Mesenchymal stem cell (in vitro differentiated cells and primary cell): ENCODE results near the gene RAB24.
A peak's percentile ranks its signal among the peaks of the same experiment; 100 is the strongest.

Experiments
- DNase-seq: peaks from one replicate; pipeline ENCODE4 v3.0.0-alpha.2; 2013
- H2AFZ ChIP-seq: one replicate; pipeline ENCODE4 v1.6.1; 2013; ENCODE audit warnings: low read depth, mild to moderate bottlenecking, control low read depth, inconsistent platforms, low read length, moderate library complexity
- H2AK5ac ChIP-seq: 2 replicates; pipeline ENCODE4 v1.6.1; 2013; ENCODE audit warnings: low read length, moderate library complexity, mild to moderate bottlenecking, inconsistent platforms; ENCODE audit not compliant: severe bottlenecking
- H2BK120ac ChIP-seq: one replicate; pipeline ENCODE4 v1.6.1; 2013; ENCODE audit warnings: low read depth, mild to moderate bottlenecking, inconsistent platforms, low read length, moderate library complexity
- H2BK12ac ChIP-seq, 2 experiments: one replicate each; pipeline ENCODE4 v1.6.1; 2013; ENCODE audit warnings: inconsistent platforms in 2 of 2, low read length in 2 of 2, mild to moderate bottlenecking in 2 of 2, moderate library complexity in 2 of 2, control low read depth in 1 of 2
- H2BK15ac ChIP-seq: one replicate; pipeline ENCODE4 v1.6.1; 2013; ENCODE audit warnings: mild to moderate bottlenecking, low read depth, inconsistent platforms; ENCODE audit not compliant: poor library complexity, severe bottlenecking
- H2BK5ac ChIP-seq: 2 replicates; pipeline ENCODE4 v1.6.1; 2013; ENCODE audit warnings: low read depth, mild to moderate bottlenecking, low read length, control low read depth, inconsistent platforms; ENCODE audit not compliant: poor library complexity, severe bottlenecking
- H3K14ac ChIP-seq, 2 experiments: one replicate each; pipeline ENCODE4 v1.6.1; 2013; ENCODE audit warnings: inconsistent platforms in 2 of 2, low read length in 2 of 2, control low read depth in 1 of 2, mild to moderate bottlenecking in 1 of 2, moderate library complexity in 1 of 2
- H3K18ac ChIP-seq, 2 experiments: one replicate each; pipeline ENCODE4 v1.6.1; 2013; ENCODE audit warnings: inconsistent platforms in 2 of 2, low read length in 2 of 2, control low read depth in 1 of 2, low read depth in 1 of 2, mild to moderate bottlenecking in 1 of 2
- H3K23ac ChIP-seq, 2 experiments: one replicate each; pipeline ENCODE4 v1.6.1; 2013; ENCODE audit warnings: inconsistent platforms in 2 of 2, low read length in 2 of 2, mild to moderate bottlenecking in 2 of 2, moderate library complexity in 2 of 2, control low read depth in 1 of 2
- H3K27ac ChIP-seq: 2 replicates; pipeline ENCODE4 v1.5.1; 2013; ENCODE audit warnings: mild to moderate bottlenecking, moderate library complexity, low read length, control low read depth, inconsistent platforms; ENCODE audit not compliant: poor library complexity, severe bottlenecking
- H3K27me3 ChIP-seq, 2 experiments: 2 replicates each; pipeline versions ENCODE4 v1.6.1 to v1.7.0; 2013; ENCODE audit warnings: low read length in 2 of 2, mild to moderate bottlenecking in 2 of 2, moderate library complexity in 2 of 2, control low read depth in 1 of 2, inconsistent platforms in 1 of 2; ENCODE audit not compliant: control insufficient read depth in 1 of 2, insufficient read depth in 1 of 2
- H3K36me3 ChIP-seq, 2 experiments: 2 replicates each; pipeline versions ENCODE4 v1.6.1 to v1.7.0; 2013; ENCODE audit warnings: low read length in 2 of 2, control low read depth in 1 of 2, inconsistent platforms in 1 of 2, low read depth in 1 of 2, mild to moderate bottlenecking in 1 of 2; ENCODE audit not compliant: insufficient read depth in 2 of 2, control insufficient read depth in 1 of 2
- H3K4ac ChIP-seq, 2 experiments: one replicate each; pipeline ENCODE4 v1.6.1; 2013; ENCODE audit warnings: inconsistent platforms in 2 of 2, low read length in 2 of 2, mild to moderate bottlenecking in 2 of 2, moderate library complexity in 2 of 2, control low read depth in 1 of 2, low read depth in 1 of 2
- H3K4me1 ChIP-seq: 2 replicates; pipeline ENCODE4 v1.6.1; 2013; ENCODE audit warnings: low read depth, low read length, control low read depth; ENCODE audit not compliant: control insufficient read depth, insufficient read depth
- H3K4me2 ChIP-seq: 2 replicates; pipeline ENCODE4 v1.6.1; 2013; ENCODE audit warnings: low read length, mild to moderate bottlenecking, inconsistent platforms; ENCODE audit not compliant: poor library complexity, severe bottlenecking
- H3K4me3 ChIP-seq, 2 experiments: 2 replicates each; pipeline versions ENCODE4 v1.5.1 to v1.7.0; 2013; ENCODE audit warnings: low read length in 2 of 2, mild to moderate bottlenecking in 2 of 2, control low read depth in 1 of 2, low read depth in 1 of 2; ENCODE audit not compliant: insufficient read depth in 1 of 2
- H3K79me1 ChIP-seq: replicated peaks from 2 replicates; pipeline ENCODE4 v1.6.1; 2013; ENCODE audit warnings: mild to moderate bottlenecking, control low read depth, low read length, inconsistent platforms; ENCODE audit not compliant: poor library complexity, severe bottlenecking
- H3K9ac ChIP-seq: 2 replicates; pipeline ENCODE4 v1.7.0; 2013; ENCODE audit warnings: mild to moderate bottlenecking, low read length, moderate library complexity
- H3K9me3 ChIP-seq: 2 replicates; pipeline ENCODE4 v1.7.0; 2013; ENCODE audit warnings: mild to moderate bottlenecking, low read length; ENCODE audit not compliant: control insufficient read depth
- H4K8ac ChIP-seq: one replicate; pipeline ENCODE4 v1.6.1; 2013; ENCODE audit warnings: inconsistent platforms, mild to moderate bottlenecking, low read length, moderate library complexity
- H4K91ac ChIP-seq: one replicate; pipeline ENCODE4 v1.6.1; 2013; ENCODE audit warnings: mild to moderate bottlenecking, low read length, inconsistent platforms
- WGBS: methylation state at CpG from one replicate; pipeline ENCODE4 v1.1.7; 2013; ENCODE audit warnings: mixed read lengths; 5-methylcytosine and 5-hydroxymethylcytosine counted together

RAB24 gene

GRCh38 chr5:177339107-177339638 lies 35.7 kb upstream of the RAB24 start:
- no peak overlapping the region for H2BK12ac ChIP-seq
- no peak for DNase-seq
- H3K18ac ChIP-seq = no peak overlapping the region
- no peaks in the 10 kb centered on the region for H3K9me3 ChIP-seq
- no peak overlapping the region for H2BK5ac ChIP-seq
- peaks cover 2% of the 10 kb centered on the region for H3K4me1 ChIP-seq
- H2AFZ ChIP-seq = no peak overlapping the region
- no peak overlapping the region for H4K91ac ChIP-seq
- no peak overlapping the region for H2BK120ac ChIP-seq
- H3K27me3 ChIP-seq = no peaks in the 10 kb centered on the region
- no peak overlapping the region for H3K27ac ChIP-seq
- peaks cover 61 to 67% of the 10 kb centered on the region in 2 experiments for H3K36me3 ChIP-seq
- no peak overlapping the region for H3K4me3 ChIP-seq
- no peak overlapping the region for H3K9ac ChIP-seq
- no peak overlapping the region for H2BK15ac ChIP-seq
- no peak overlapping the region for H3K4ac ChIP-seq
- peak overlapping the region; percentile 38 for H4K8ac ChIP-seq
- H3K79me1 ChIP-seq = peaks cover 44% of the 10 kb centered on the region
- no peak overlapping the region for H3K4me2 ChIP-seq
- H3K14ac ChIP-seq = no peak overlapping the region
- WGBS = 82% methylated on average over 11 of the region's 11 CpGs
- H3K23ac ChIP-seq = no peak overlapping the region
- no peak overlapping the region for H2AK5ac ChIP-seq

GRCh38 chr5:177338251-177339106 lies 35.0 kb upstream of the RAB24 start:
- WGBS = 92% methylated on average over 21 of the region's 22 CpGs
- Histone ChIP-seq H2AK5ac (no peak overlapping the region), H3K23ac (no peak overlapping the region), H3K4me1 (peaks cover 2% of the 10 kb centered on the region), H3K36me3 (peaks cover 66 to 71% of the 10 kb centered on the region in 2 experiments), H3K9ac (no peak overlapping the region), H2BK15ac (no peak overlapping the region), H4K91ac (no peak overlapping the region), H2BK120ac (no peak overlapping the region), H3K4me2 (no peak overlapping the region), H3K9me3 (no peaks in the 10 kb centered on the region), H3K14ac (no peak overlapping the region), H3K4ac (no peak overlapping the region), H3K18ac (no peak overlapping the region), H4K8ac (no peak overlapping the region), H2BK5ac (no peak overlapping the region), H2AFZ (no peak overlapping the region), H3K27ac (no peak overlapping the region), H2BK12ac (no peak overlapping the region), H3K79me1 (peaks cover 46% of the 10 kb centered on the region), H3K4me3 (no peak overlapping the region), H3K27me3 (no peaks in the 10 kb centered on the region)
- no peak for DNase-seq

GRCh38 chr5:177336603-177337494 lies 33.3 kb upstream of the RAB24 start:
- no peak overlapping the region for H2AK5ac ChIP-seq

GRCh38 chr5:177336112-177336511 lies 32.6 kb upstream of the RAB24 start:
- peaks cover 73 to 83% of the 10 kb centered on the region in 2 experiments for H3K36me3 ChIP-seq
- peaks cover 2% of the 10 kb centered on the region for H3K4me1 ChIP-seq
- no peak overlapping the region for H3K4ac ChIP-seq
- peak; percentile 13 for DNase-seq
- H3K79me1 ChIP-seq = peaks cover 64% of the 10 kb centered on the region
- no peak overlapping the region for H3K9ac ChIP-seq
- no peak overlapping the region for H2BK5ac ChIP-seq
- H3K4me3 ChIP-seq = no peak overlapping the region
- H2BK15ac ChIP-seq = no peak overlapping the region
- 84% methylated on average over 12 of the region's 12 CpGs for WGBS
- H2BK12ac ChIP-seq = no peak overlapping the region
- H3K27ac ChIP-seq = no peak overlapping the region
- no peak overlapping the region for H3K14ac ChIP-seq
- no peak overlapping the region for H3K23ac ChIP-seq
- H3K9me3 ChIP-seq = no peaks in the 10 kb centered on the region
- H2BK120ac ChIP-seq = no peak overlapping the region
- no peak overlapping the region for H4K8ac ChIP-seq
- H4K91ac ChIP-seq = no peak overlapping the region
- no peak overlapping the region for H2AK5ac ChIP-seq
- H3K18ac ChIP-seq = no peak overlapping the region
- no peak overlapping the region for H3K4me2 ChIP-seq
- no peaks in the 10 kb centered on the region for H3K27me3 ChIP-seq
- H2AFZ ChIP-seq = no peak overlapping the region

More at GRCh38 chr5:177336603-177337494, 33.3 kb upstream of the RAB24 start:
- Histone ChIP-seq H4K8ac (no peak overlapping the region), H3K4me2 (no peak overlapping the region), H2BK5ac (no peak overlapping the region), H3K4ac (no peak overlapping the region), H3K9ac (no peak overlapping the region), H3K9me3 (no peaks in the 10 kb centered on the region), H3K79me1 (peaks cover 59% of the 10 kb centered on the region), H3K4me3 (no peak overlapping the region), H4K91ac (no peak overlapping the region), H3K4me1 (peaks cover 2% of the 10 kb centered on the region), H3K18ac (no peak overlapping the region), H2BK12ac (no peak overlapping the region), H3K27ac (no peak overlapping the region), H3K14ac (no peak overlapping the region), H3K36me3 (peaks cover 72 to 78% of the 10 kb centered on the region in 2 experiments), H3K23ac (no peak overlapping the region), H2AFZ (no peak overlapping the region), H2BK120ac (no peak overlapping the region), H3K27me3 (no peaks in the 10 kb centered on the region), H2BK15ac (no peak overlapping the region)
- DNase-seq = no peak
- WGBS = 99% methylated on average over 36 of the region's 36 CpGs
